Psoas muscle (tissue), 8 donors: ENCODE measurements around the gene IGF2BP3. TPM values are rescaled to one million over a fixed set of nuclear protein-coding genes. Genes with fewer than 3 reads are reported as not detected.
A peak's percentile ranks its signal among the peaks of the same experiment; 100 is the strongest.

Experiments
- ATAC-seq, 4 donors: fragments of 200-7000 bp; cut with Tn5 transposase; one replicate each; pipeline ENCODE4 v1.9.1; 2020; ENCODE audit warnings: moderate library complexity in 3 of 4, mild to moderate bottlenecking in 2 of 4
- DNase-seq, 2 donors: peaks; one replicate each; pipeline ENCODE4 v3.0.0-alpha.2; 2020
- H3K27ac ChIP-seq: fragments of 200-600 bp; one replicate; pipeline ENCODE4 v1.8.0; 2022
- H3K27me3 ChIP-seq, 3 donors: fragments of 200-600 bp in 1 of 3; one replicate each; pipeline versions ENCODE4 v1.6.1 to v1.8.0; 2013 to 2022; ENCODE audit warnings: low read length in 2 of 3, mild to moderate bottlenecking in 2 of 3, moderate library complexity in 1 of 3; ENCODE audit not compliant: insufficient read depth in 3 of 3
- H3K36me3 ChIP-seq, 2 donors: fragments of 200-600 bp in 1 of 2; one replicate each; pipeline versions ENCODE4 v1.6.1 to v1.8.0; 2013 to 2022; ENCODE audit warnings: low read depth in 1 of 2, mild to moderate bottlenecking in 1 of 2, moderate library complexity in 1 of 2; ENCODE audit not compliant: insufficient read depth in 1 of 2
- H3K4me1 ChIP-seq: fragments of 200-600 bp; one replicate; pipeline ENCODE4 v1.8.0; 2022
- H3K4me3 ChIP-seq: fragments of 200-600 bp; one replicate; pipeline ENCODE4 v1.8.0; 2022; ENCODE audit warnings: mild to moderate bottlenecking
- H3K9me3 ChIP-seq: fragments of 200-600 bp; one replicate; pipeline ENCODE4 v1.8.0; 2022
- WGBS, 3 donors: extraction: QIAGEN DNeasy Blood & Tissue Kit; methylation state at CpG; one replicate each; pipeline versions ENCODE4 v1.1.6 to v1.1.7; 2013; 5-methylcytosine and 5-hydroxymethylcytosine counted together
- intact Hi-C, 2 donors: fragments of 100-400 bp; cut with DNase I; formaldehyde crosslinking; loops; one replicate each; pipeline versions ENCODE4 v1.11.0 to v1.14.2; 2022
- polyA plus RNA-seq, 3 donors: library from polyadenylated mRNA; stranded (reverse); fragments of 200-250 nt; gene quantifications; one replicate each; pipeline ENCODE4 v1.2.3, GENCODE V29; 2013
- total RNA-seq, 4 donors: library from RNA; stranded (reverse); fragmentation: NEBNext Ultra II Directional in 2 of 4; extraction: Animal tissue kit (Norgen Biotek cat#: 25700) in 2 of 4; gene quantifications; one replicate each; pipeline versions ENCODE4 v1.2.1 to v1.2.4, GENCODE V29; 2021 to 2023
- TF ChIP-seq, protein P1 (sequence below): fragments of 200-600 bp; IDR thresholded peaks from one replicate; pipeline ENCODE4 v1.8.0; 2022; ENCODE audit warnings: antibody characterized with exemption
- donor health status: healthy with polysubstance abuse.
- donor health status: DM: no; HTN: no; CAD: no; lungs with moderate emphysema.
- donor health status: Bipolar disorder and iron deficiency.
- donor health status: healthy.
- donor health status: DM: yes; HTN: yes; CAD: no.
- donor health status: DM: no; HTN: no; CAD: no.
- donor health status: DM: no; HTN: no; CAD: no.
- donor health status: DM: yes; HTN: yes; CAD: no.

Gene IGF2BP3
- total and polyA plus RNA-seq, 7 donors: 0.03 to 0.73 (median 0.34) TPM

DNA sequence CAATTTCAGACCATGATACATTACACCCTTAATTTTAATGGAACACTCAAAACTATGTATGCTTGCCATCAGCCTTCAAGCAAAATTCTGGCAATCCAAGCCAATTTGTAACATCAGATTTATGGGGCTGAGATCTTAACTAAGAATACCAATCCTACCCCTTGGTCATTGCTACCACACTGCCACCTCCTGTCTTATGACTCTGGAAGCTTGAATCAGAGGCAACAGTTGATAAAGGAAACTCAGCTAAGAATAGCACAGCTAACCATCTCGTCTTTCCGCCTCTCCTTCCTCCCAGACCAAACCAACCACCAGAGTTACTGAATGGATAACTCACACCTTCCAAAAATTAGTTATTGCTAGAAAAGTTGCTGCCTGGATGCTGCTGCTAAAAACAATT lies 7.4 kb downstream of the IGF2BP3 start:
- Histone ChIP-seq H3K27ac (no peak overlapping the region), H3K4me1 (peaks cover 4% of the 10 kb centered on the region), H3K4me3 (no peak overlapping the region), H3K27me3 (peaks cover 0 to 70% (median 7%) of the 10 kb centered on the region in 3 donors), H3K9me3 (no peaks in the 10 kb centered on the region), H3K36me3 (no peaks in the 10 kb centered on the region)
- 4 to 14% (median 6%) methylated on average over 2 of the region's 2 CpGs for WGBS, 3 donors
- intact Hi-C loops: loop anchor here (2.0 to 5.0 kb wide), 2 partner anchors 106 to 190 kb away; no protein-coding TSS in a partner anchor
- TF ChIP-seq, protein P1, sequence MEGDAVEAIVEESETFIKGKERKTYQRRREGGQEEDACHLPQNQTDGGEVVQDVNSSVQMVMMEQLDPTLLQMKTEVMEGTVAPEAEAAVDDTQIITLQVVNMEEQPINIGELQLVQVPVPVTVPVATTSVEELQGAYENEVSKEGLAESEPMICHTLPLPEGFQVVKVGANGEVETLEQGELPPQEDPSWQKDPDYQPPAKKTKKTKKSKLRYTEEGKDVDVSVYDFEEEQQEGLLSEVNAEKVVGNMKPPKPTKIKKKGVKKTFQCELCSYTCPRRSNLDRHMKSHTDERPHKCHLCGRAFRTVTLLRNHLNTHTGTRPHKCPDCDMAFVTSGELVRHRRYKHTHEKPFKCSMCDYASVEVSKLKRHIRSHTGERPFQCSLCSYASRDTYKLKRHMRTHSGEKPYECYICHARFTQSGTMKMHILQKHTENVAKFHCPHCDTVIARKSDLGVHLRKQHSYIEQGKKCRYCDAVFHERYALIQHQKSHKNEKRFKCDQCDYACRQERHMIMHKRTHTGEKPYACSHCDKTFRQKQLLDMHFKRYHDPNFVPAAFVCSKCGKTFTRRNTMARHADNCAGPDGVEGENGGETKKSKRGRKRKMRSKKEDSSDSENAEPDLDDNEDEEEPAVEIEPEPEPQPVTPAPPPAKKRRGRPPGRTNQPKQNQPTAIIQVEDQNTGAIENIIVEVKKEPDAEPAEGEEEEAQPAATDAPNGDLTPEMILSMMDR: peak; percentile 44
- DNase-seq (no peak), ATAC-seq (peak; percentile 76 to 98 (median 98))

DNA sequence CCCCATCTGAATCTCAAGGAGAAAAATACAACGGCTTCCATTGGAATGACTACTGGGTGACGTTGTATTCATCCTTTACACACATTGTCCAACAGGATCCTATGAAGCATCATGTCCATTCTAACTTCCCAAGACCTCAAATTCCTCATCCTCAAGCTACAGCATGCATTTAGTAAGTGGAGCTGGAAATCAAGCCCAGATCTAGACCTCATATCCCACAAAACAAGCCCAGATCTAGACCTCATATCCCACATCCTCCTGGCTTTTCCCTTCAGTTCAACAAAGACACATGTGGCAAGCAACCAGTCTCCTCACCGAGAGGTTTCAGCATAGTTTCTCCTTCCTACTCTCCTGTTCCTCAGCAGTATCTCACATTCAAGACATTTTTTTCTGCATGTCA lies 12.2 kb downstream of the IGF2BP3 start:
- Histone ChIP-seq H3K9me3 (no peaks in the 10 kb centered on the region), H3K27ac (no peak overlapping the region), H3K4me1 (no peaks in the 10 kb centered on the region), H3K4me3 (no peak overlapping the region), H3K27me3 (peaks cover 0 to 40% (median 0%) of the 10 kb centered on the region in 3 donors), H3K36me3 (no peaks in the 10 kb centered on the region)
- TF ChIP-seq, protein P1: no peak
- ATAC-seq (no peak), DNase-seq (no peak)
- intact Hi-C loops: no loop called here
- 72 to 74% (median 74%) methylated on average over 3 of the region's 3 CpGs for WGBS, 3 donors

DNA sequence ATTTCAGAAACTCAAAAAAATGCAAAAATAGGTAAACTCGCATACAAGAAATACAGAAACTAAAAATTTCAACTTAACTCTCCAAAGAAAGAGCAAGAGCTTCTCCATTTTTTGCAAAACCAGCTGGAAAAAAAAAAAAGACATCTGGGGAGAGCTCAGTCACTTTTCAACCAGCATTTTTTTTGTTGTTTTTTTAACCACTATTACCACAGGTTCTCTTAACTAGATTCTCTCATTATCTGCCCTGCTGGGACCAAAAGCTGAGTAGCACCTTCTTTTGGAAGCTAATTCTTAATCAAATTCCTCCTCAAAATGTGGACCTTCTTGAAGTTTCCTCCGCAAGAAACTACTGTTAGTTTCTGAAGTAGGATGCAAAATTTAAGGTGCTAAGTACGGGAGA lies 14.2 kb downstream of the IGF2BP3 start:
- TF ChIP-seq, protein P1: no peak
- peaks cover 0 to 42% (median 0%) of the 10 kb centered on the region in 3 donors for H3K27me3 ChIP-seq
- H3K4me3 ChIP-seq: no peak overlapping the region
- DNase-seq: no peak
- ATAC-seq: no peak
- H3K4me1 ChIP-seq: no peaks in the 10 kb centered on the region
- no peaks in the 10 kb centered on the region for H3K9me3 ChIP-seq
- WGBS, 3 donors: 93 to 95% (median 95%) methylated on average over 3 of the region's 3 CpGs
- intact Hi-C loops: no loop called here
- H3K36me3 ChIP-seq: no peaks in the 10 kb centered on the region
- no peak overlapping the region for H3K27ac ChIP-seq

DNA sequence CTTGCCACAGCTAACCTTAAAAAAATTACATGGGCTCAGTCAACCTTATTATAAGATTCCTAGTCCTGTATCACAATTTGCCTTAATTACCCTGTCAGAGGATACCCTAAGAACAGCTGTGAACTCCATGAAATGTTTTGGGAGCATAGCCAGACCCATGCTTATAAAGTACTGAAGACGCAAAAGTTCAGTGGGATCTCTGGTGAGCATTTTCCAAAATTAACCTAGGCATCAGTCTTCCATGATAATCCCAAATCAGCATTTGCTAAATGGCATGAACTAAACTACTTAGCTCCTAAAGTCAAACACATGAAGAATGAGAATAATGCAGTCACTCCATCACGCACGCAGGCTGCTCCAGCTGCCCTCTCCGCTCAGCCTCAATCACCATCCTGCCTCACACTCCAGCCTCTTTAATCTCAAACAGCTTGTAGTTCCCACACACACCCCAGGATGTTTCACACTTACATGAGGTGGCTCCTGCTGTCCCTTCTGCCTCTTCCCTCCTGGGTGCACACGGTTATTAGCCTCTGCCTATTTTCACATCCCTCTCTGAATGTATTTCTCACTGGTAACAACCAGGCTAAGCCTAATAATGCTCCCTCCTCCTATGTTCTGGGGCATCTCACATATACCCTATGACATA lies 15.3 kb downstream of the IGF2BP3 start:
- no peaks in the 10 kb centered on the region for H3K36me3 ChIP-seq
- H3K27me3 ChIP-seq: peaks cover 0 to 38% (median 0%) of the 10 kb centered on the region in 3 donors
- H3K9me3 ChIP-seq: no peaks in the 10 kb centered on the region
- TF ChIP-seq, protein P1: no peak
- ATAC-seq: no peak
- no peak overlapping the region for H3K27ac ChIP-seq
- DNase-seq: no peak
- WGBS, 3 donors: 33 to 66% (median 41%) methylated on average over 5 of the region's 5 CpGs
- no peaks in the 10 kb centered on the region for H3K4me1 ChIP-seq
- no peak overlapping the region for H3K4me3 ChIP-seq
- intact Hi-C loops: no loop called here

DNA sequence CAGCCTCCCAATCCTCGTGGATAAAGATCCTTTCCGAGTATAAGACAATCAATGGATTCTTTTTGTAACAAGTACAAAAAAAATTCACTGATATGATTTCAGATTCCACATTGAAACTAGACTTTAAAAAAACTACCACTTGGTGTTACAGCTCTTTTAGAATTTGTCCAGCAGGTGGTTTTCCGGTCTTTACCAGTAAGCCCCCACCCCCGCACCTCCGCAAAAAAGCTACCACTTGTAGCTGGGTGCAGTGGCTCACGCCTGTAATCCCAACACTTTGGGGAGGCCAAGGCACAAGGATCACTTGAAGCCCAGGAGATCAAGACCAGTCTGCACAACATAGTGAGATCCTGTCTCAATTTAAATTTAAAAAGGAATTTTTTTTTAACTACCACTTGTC lies 19.8 kb downstream of the IGF2BP3 start:
- no peak overlapping the region for H3K27ac ChIP-seq
- ATAC-seq: no peak
- WGBS, 3 donors: 64 to 81% (median 77%) methylated on average over 6 of the region's 6 CpGs
- H3K27me3 ChIP-seq: peaks cover 0 to 21% (median 0%) of the 10 kb centered on the region in 3 donors
- intact Hi-C loops: no loop called here
- TF ChIP-seq, protein P1: no peak
- no peaks in the 10 kb centered on the region for H3K36me3 ChIP-seq
- H3K9me3 ChIP-seq: no peaks in the 10 kb centered on the region
- DNase-seq: no peak
- H3K4me3 ChIP-seq: no peak overlapping the region
- no peaks in the 10 kb centered on the region for H3K4me1 ChIP-seq
